Heart right ventricle (tissue), 16 donors: ENCODE results near the gene SLC16A3. TPM values are rescaled to one million over a fixed set of nuclear protein-coding genes. Genes with fewer than 3 reads are reported as not detected.

ENCODE experiments used
- ATAC-seq, 8 donors: fragments of 200-7000 bp; cut with Tn5 transposase; one replicate each; pipeline ENCODE4 v1.9.1; 2020; ENCODE audit warnings: mild to moderate bottlenecking in 8 of 8, moderate library complexity in 8 of 8, moderate number of reproducible peaks in 1 of 8
- DNase-seq, 2 donors: peaks; one replicate each; pipeline ENCODE4 v3.0.0-alpha.2; 2020
- H3K27ac ChIP-seq, 10 donors: fragments of 200-600 bp; sonication (generic) in 2 of 10; one replicate each; pipeline versions ENCODE4 v1.5.0 to v1.8.0; 2020 to 2022; ENCODE audit warnings: mild to moderate bottlenecking in 3 of 10
- H3K27me3 ChIP-seq, 7 donors: fragments of 200-600 bp; one replicate each; pipeline ENCODE4 v1.8.0; 2021 to 2022; ENCODE audit warnings: mild to moderate bottlenecking in 2 of 7
- H3K36me3 ChIP-seq, 9 donors: fragments of 200-600 bp; sonication (generic) in 1 of 9; one replicate each; pipeline versions ENCODE4 v1.5.0 to v1.8.0; 2020 to 2022; ENCODE audit warnings: mild to moderate bottlenecking in 2 of 9
- H3K4me1 ChIP-seq, 9 donors: fragments of 200-600 bp; sonication (generic) in 1 of 9; one replicate each; pipeline versions ENCODE4 v1.5.0 to v1.8.0; 2020 to 2022; ENCODE audit warnings: mild to moderate bottlenecking in 4 of 9
- H3K4me3 ChIP-seq, 10 donors: fragments of 200-600 bp; sonication (generic) in 2 of 10; one replicate each; pipeline versions ENCODE4 v1.5.0 to v1.8.0; 2020 to 2022; ENCODE audit warnings: mild to moderate bottlenecking in 7 of 10, moderate library complexity in 2 of 10
- H3K9me3 ChIP-seq, 11 donors: fragments of 200-600 bp in 10 of 11; sonication (generic) in 2 of 11; one replicate each; pipeline versions ENCODE4 v1.5.0 to v1.8.0; 2013 to 2022; ENCODE audit warnings: mild to moderate bottlenecking in 2 of 11, control low read depth in 1 of 11, moderate library complexity in 1 of 11
- WGBS, 2 donors: extraction: QIAGEN DNeasy Blood & Tissue Kit; methylation state at CpG; one replicate each; pipeline ENCODE4 v1.1.7; 2013; ENCODE audit warnings: inconsistent platforms in 1 of 2; 5-methylcytosine and 5-hydroxymethylcytosine counted together
- intact Hi-C, 10 donors: fragments of 100-400 bp; cut with DNase I; formaldehyde crosslinking; loops; one replicate each; pipeline versions ENCODE4 v1.11.1 to v1.14.2; 2022
- polyA plus RNA-seq, 2 donors: library from polyadenylated mRNA; stranded (reverse); fragments of 200-250 nt; gene quantifications; one replicate each; pipeline ENCODE4 v1.2.3, GENCODE V29; 2013
- total RNA-seq, 10 donors: library from RNA; stranded (reverse); fragmentation: NEBNext Ultra II Directional in 3 of 10; extraction: Animal tissue kit (Norgen Biotek cat#: 25700) in 3 of 10; gene quantifications; one replicate each; pipeline versions ENCODE4 v1.2.1 to v1.2.4, GENCODE V29; 2021 to 2023
- TF ChIP-seq, protein P1 (sequence below), 9 donors: fragments of 200-600 bp; sonication (generic) in 2 of 9; IDR thresholded peaks; one replicate each; pipeline versions ENCODE4 v1.5.0 to v1.8.0; 2021 to 2022; ENCODE audit warnings: antibody characterized with exemption in 9 of 9, mild to moderate bottlenecking in 5 of 9, moderate library complexity in 1 of 9
- donor health status: Arrhythmogenic right ventricular cardiomyopathy.
- donor health status: ischemic (EF 13 %, LVEDD 7.1; RV severe dilation, severe dysfunction).
- donor health status: healthy with polysubstance abuse.
- donor health status: DM: no; HTN: yes; CAD: no.
- donor health status: DM: no; HTN: no; CAD: no.
- donor health status: ischemic (EF 25% LVEDD 6.9; RV normal size, moderate dysfunction).
- donor health status: ischemic (EF 25% LVEDD 5.7; RV mildly dilated, moderate dysfunction).
- donor health status: healthy.
- donor health status: DM: yes; HTN: yes; CAD: no.
- donor health status: Ischemic cardiomyopathy.
- donor health status: ischemic (EF 35%, LVEDD 5.7; RV mildly dilated, moderate dysfunction).
- donor health status: nonischemic (EF 11% LVEDD 7.7; RV severe dilation, severe dysfunction).
- donor health status: DM: yes; HTN: yes; CAD: no.
- donor health status: PGD.
- donor health status: ischemic (EF 29% LVEDD 5.4; RV normal size, mild dysfunction).
- donor health status: nonischemic (EF 23%, LVEDD 6.1; RV moderate dilation, normal function).

SLC16A3 gene
- total and polyA plus RNA-seq, 12 donors, result 4.8 to 65.3 (median 10.1) TPM

DNA sequence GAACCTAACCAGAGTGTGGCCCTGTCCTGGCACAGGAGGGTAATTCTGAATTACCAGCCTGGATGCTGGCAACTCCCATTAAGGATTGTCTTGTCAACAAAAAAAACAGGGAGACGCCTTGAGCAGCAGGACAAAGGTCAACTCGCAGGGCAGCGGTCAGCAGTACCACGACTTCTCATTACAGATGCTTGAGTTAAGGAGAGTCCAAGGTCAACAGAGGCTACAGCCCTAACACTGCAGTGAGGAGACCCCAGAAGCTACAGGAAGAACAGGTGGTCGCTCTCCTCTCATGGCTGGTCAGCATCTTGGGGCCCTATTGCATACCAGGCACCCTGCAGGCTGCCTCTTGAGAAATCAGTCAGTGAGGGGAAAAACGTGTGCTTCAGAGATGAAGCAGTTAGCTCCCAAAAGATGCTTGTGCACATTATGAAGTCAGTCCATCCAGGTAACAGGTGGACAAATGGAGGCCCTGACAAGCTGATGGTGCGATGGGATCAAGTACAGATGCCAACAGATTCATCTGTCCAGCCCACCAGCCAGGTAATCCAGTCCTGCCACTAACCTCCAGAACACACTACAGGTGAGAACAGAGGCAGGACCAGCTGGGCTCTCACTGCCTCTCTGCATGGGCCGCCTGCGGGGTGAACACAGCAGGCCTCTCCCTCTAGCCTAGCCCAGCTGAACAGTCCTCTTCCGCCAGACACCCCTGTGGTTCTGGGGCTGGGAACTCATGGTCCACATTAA, 40.5 kb downstream of the SLC16A3 start:
- DNase-seq (no peak), ATAC-seq (no peak)
- Histone ChIP-seq H3K36me3 (peaks cover 0 to 75% (median 31%) of the 10 kb centered on the region in 9 donors), H3K9me3 (no peaks in the 10 kb centered on the region), H3K27me3 (no peaks in the 10 kb centered on the region), H3K27ac (peak overlapping the region in 2 of 10 donors; percentile 11 to 83), H3K4me1 (peaks cover 27 to 81% (median 74%) of the 10 kb centered on the region in 9 donors), H3K4me3 (no peak overlapping the region)
- TF ChIP-seq, protein P1, sequence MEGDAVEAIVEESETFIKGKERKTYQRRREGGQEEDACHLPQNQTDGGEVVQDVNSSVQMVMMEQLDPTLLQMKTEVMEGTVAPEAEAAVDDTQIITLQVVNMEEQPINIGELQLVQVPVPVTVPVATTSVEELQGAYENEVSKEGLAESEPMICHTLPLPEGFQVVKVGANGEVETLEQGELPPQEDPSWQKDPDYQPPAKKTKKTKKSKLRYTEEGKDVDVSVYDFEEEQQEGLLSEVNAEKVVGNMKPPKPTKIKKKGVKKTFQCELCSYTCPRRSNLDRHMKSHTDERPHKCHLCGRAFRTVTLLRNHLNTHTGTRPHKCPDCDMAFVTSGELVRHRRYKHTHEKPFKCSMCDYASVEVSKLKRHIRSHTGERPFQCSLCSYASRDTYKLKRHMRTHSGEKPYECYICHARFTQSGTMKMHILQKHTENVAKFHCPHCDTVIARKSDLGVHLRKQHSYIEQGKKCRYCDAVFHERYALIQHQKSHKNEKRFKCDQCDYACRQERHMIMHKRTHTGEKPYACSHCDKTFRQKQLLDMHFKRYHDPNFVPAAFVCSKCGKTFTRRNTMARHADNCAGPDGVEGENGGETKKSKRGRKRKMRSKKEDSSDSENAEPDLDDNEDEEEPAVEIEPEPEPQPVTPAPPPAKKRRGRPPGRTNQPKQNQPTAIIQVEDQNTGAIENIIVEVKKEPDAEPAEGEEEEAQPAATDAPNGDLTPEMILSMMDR (IDR thresholded peaks at IDR 0.05), result no peak
- WGBS, 2 donors, result 66 to 67% methylated on average over 10 of the region's 10 CpGs
- intact Hi-C loops, result no loop called here

DNA sequence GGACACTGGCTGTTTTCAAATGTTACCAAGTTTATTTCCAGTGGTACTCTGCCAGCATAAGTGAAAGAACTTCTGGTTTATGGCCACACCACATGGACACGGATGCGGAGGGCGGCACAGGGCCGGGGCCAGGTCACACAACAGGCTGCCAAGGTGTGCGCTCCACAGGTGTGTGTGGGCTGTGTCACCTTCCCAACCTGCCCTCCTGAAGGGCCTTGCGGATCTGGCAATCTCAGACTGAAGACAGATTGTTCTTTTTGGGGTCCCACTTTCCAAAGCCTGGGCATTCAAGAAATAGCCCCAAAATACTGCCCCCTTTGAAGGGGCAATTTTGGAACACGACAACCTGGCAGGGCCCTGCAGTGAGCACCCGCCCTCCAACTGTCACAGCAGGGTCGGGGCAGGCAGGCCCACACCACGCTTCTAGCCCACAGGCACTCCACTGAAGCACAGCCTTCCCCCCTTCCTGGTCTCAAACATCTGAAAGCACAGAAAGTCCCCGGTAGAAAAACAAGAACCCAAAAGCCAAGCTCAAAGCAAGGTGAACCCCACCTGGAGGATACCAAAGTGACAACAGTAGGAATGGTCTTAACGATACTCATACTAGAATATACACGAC, 41.1 kb downstream of the SLC16A3 start:
- Histone ChIP-seq H3K9me3 (no peaks in the 10 kb centered on the region), H3K4me3 (no peak overlapping the region), H3K27me3 (no peaks in the 10 kb centered on the region), H3K4me1 (peaks cover 27 to 85% (median 76%) of the 10 kb centered on the region in 9 donors), H3K36me3 (peaks cover 0 to 68% (median 25%) of the 10 kb centered on the region in 9 donors), H3K27ac (no peak overlapping the region)
- 81 to 83% methylated on average over 13 of the region's 13 CpGs for WGBS, 2 donors
- DNase-seq, result no peak
- TF ChIP-seq, protein P1 (IDR thresholded peaks at IDR 0.05), result no peak
- intact Hi-C loops, result loop anchor here in 2 of 10 donors (5.0 kb wide), 1 partner anchor 33 kb away; no protein-coding TSS in a partner anchor
- ATAC-seq, result no peak

DNA sequence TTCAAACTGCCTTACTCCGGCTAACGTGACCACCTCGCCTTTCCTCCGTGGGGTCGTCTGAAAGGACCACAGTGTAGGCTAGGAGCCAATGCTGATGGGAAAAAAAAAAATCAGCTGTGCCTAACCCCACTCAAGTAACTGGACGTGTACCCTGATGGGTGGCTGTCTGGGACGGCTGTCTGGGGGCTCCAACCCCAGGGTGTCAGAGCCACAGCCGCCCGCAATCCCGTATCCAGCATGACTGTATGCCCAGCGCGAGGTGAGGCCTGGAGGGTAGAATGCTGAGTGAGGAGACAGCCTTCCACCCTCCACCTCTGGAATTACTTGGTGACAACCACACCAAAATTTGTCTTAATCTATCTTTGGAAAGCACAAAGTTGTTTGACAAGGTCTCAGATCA, 41.8 kb downstream of the SLC16A3 start:
- Histone ChIP-seq H3K4me3 (no peak overlapping the region), H3K4me1 (peaks cover 27 to 81% (median 76%) of the 10 kb centered on the region in 9 donors), H3K27me3 (no peaks in the 10 kb centered on the region), H3K9me3 (no peaks in the 10 kb centered on the region), H3K36me3 (peaks cover 0 to 61% (median 18%) of the 10 kb centered on the region in 9 donors), H3K27ac (peak overlapping the region in 1 of 10 donors; percentile 23)
- intact Hi-C loops, result loop anchor here in 2 of 10 donors (5.0 kb wide), 1 partner anchor 33 kb away; no protein-coding TSS in a partner anchor
- ATAC-seq (no peak), DNase-seq (no peak)
- TF ChIP-seq, protein P1 (IDR thresholded peaks at IDR 0.05), result no peak
- 79 to 83% methylated on average over 12 of the region's 12 CpGs for WGBS, 2 donors

DNA sequence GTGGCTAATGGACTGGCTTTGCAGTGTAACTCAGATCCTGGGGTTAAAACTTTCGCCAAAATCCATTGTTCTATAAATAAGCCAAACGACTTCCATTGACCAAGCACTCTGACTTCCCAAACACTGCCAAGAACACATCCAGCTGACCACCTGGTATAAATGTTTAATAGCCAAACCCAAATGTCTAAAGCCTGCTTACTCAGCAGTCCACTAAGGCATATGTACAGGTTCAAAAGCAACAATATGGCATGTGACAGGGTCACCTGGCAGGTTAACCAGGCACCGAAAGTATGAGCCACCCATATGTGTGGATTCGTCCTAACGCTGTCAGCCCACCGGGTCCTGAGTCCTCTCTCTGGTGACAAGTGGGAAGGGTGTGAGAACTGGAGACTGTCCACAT, 42.6 kb downstream of the SLC16A3 start:
- Histone ChIP-seq H3K27me3 (no peaks in the 10 kb centered on the region), H3K4me3 (peak overlapping the region in 2 of 10 donors; percentile 61 to 96), H3K36me3 (peaks cover 0 to 54% (median 11%) of the 10 kb centered on the region in 9 donors), H3K27ac (peak overlapping the region in 3 of 10 donors; percentile 20 to 99 (median 23)), H3K4me1 (peaks cover 27 to 73% (median 69%) of the 10 kb centered on the region in 9 donors), H3K9me3 (no peaks in the 10 kb centered on the region)
- 56 to 64% methylated on average over 6 of the region's 6 CpGs for WGBS, 2 donors
- no peak for DNase-seq
- TF ChIP-seq, protein P1 (IDR thresholded peaks at IDR 0.05), result no peak
- ATAC-seq, result no peak
- intact Hi-C loops, result loop anchor here in 2 of 10 donors (5.0 kb wide), 1 partner anchor 34 kb away; no protein-coding TSS in a partner anchor
